Measurements from ENCODE around the gene SPINK13. TPM values are rescaled to one million over a fixed set of nuclear protein-coding genes. Genes with fewer than 3 reads are reported as not detected.

Gene SPINK13
- total and polyA plus RNA-seq, 2 of the 8 experiments (the other 6 are each of a cell fraction or from before 2014, with no cell fraction given): not detected

DNA sequence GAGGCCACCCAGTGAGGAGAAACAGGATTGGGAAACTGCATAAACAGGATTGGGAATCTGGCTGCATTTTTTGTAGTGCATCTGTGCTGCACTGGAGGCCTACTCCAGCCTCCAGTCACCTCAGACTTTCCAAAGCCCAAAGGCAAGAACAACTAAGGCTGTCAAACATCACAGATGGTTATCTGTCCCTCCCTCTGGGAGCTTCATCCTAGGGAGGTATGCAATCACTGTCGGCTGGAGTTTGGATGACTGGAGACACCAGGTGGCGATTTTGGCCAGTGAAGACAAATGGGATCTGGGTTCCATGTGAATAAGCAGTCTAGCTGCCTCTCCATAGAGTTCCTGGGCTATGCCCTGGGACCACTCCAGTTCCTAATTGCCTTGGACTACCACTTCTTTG is 9.3 kb upstream of the SPINK13 start:
- Histone ChIP-seq H3K4me2 (ENCODE audit: insufficient read depth in 1 of 2, low read depth in 2 of 2, low read length in 2 of 2) (no peak overlapping the region), H3K18ac (ENCODE audit: extremely low read depth, low read length) (no peak overlapping the region), H3K4me3 (ENCODE audit: extremely low read depth in 1 of 4, insufficient read depth in 2 of 4, low read depth in 3 of 4, low read length in 4 of 4) (no peak overlapping the region), H4K91ac (replicated peaks; ENCODE audit: insufficient read length, low read length) (no peak overlapping the region), H3K79me1 (ENCODE audit: low read depth, low read length) (no peaks in the 10 kb centered on the region), H3K14ac (ENCODE audit: insufficient read length) (no peak overlapping the region), H2BK120ac (replicated peaks; ENCODE audit: low read depth, low read length) (no peak overlapping the region), H3K9me3 (ENCODE audit: insufficient read depth in 2 of 2, low read depth in 1 of 2, low read length in 1 of 2) (peaks cover 0 to 7% of the 10 kb centered on the region in 2 experiments; a peak in 1 of 4 replicates), H3K4ac (replicated peaks; ENCODE audit: insufficient read length, low read depth, low read length) (no peak overlapping the region), H2BK5ac (ENCODE audit: low read depth, low read length) (no peak overlapping the region), H2BK12ac (ENCODE audit: low read depth, low read length) (no peak overlapping the region), H2BK20ac (ENCODE audit: low read length) (no peak overlapping the region), H4K20me1 (replicated peaks in 1 of 2; ENCODE audit: control insufficient read depth in 1 of 2, insufficient read depth in 2 of 2, low read length in 2 of 2) (no peaks in the 10 kb centered on the region), H3K27ac (ENCODE audit: low read depth, low read length) (no peak overlapping the region), H3K79me2 (ENCODE audit: control insufficient read depth in 1 of 2, insufficient read depth in 2 of 2, low read length in 2 of 2) (no peaks in the 10 kb centered on the region), H4K8ac (ENCODE audit: extremely low read depth, insufficient read depth, low read length) (no peak overlapping the region; the same call in 1 of the 2 replicates), H2BK15ac (ENCODE audit: low read length) (no peak overlapping the region), H3K23me2 (ENCODE audit: low read depth, low read length) (no peaks in the 10 kb centered on the region), H2AFZ (ENCODE audit: low read length) (no peak overlapping the region), H2AK5ac (ENCODE audit: low read depth, low read length) (no peak overlapping the region), H3K36me3 (ENCODE audit: control insufficient read depth in 2 of 4, insufficient read depth in 4 of 4, low read length in 3 of 4) (no peaks in the 10 kb centered on the region), H3K56ac (replicated peaks; ENCODE audit: insufficient read length, low read depth, low read length) (no peak overlapping the region), H3K23ac (ENCODE audit: insufficient read length) (no peak overlapping the region), H3K9ac (replicated peaks in 1 of 4; ENCODE audit: extremely low read depth in 1 of 4, low read depth in 3 of 4, low read length in 3 of 4) (no peak overlapping the region), H3K4me1 (replicated peaks in 1 of 4; ENCODE audit: control insufficient read depth in 3 of 4, insufficient read depth in 4 of 4, low read length in 3 of 4) (no peaks in the 10 kb centered on the region), H3K27me3 (replicated peaks in 1 of 4; ENCODE audit: control insufficient read depth in 3 of 4, extremely low read depth in 1 of 4, insufficient read depth in 3 of 4, low read length in 3 of 4) (no peaks in the 10 kb centered on the region), H4K5ac (ENCODE audit: insufficient read length, low read depth, low read length) (no peak overlapping the region)
- FAIRE-seq (no peak), DNase-seq (ENCODE audit: low read depth in 1 of 2, low spot score in 2 of 2) (no peak)
- 91% methylated on average over 2 of the region's 2 CpGs; no CpG with 5 or more reads in 1 of the 2 experiments for WGBS, 2 experiments (ENCODE audit: extremely low coverage in 1 of 2, insufficient coverage in 1 of 2, insufficient read length in 1 of 2, insufficient replicate concordance in 2 of 2, low coverage in 1 of 2, low lambda C conversion rate in 2 of 2, missing lambda C conversion rate in 1 of 2)
- TF ChIP-seq KDM5A (IDR thresholded peaks at IDR 0.05; ENCODE audit: low read length) (no peak), CBX8 (IDR thresholded peaks at IDR 0.05; ENCODE audit: borderline replicate concordance, low read depth, low read length) (no peak), GABPA (IDR thresholded peaks at IDR 0.05; ENCODE audit: borderline replicate concordance, insufficient read depth, low read length) (no peak), FOSL1 (IDR thresholded peaks at IDR 0.05; ENCODE audit: insufficient read depth, low read depth, low read length) (no peak), CTBP2 (IDR thresholded peaks at IDR 0.05; ENCODE audit: borderline replicate concordance, insufficient read depth, insufficient read length, low read length) (no peak), YY1 (IDR thresholded peaks at IDR 0.05; ENCODE audit: low read depth, low read length) (no peak), RAD21 (IDR thresholded peaks at IDR 0.05 in 1 of 2, conservative IDR thresholded peaks at IDR 0.05 in 1 of 2; ENCODE audit: low read depth in 2 of 2, low read length in 2 of 2) (0 out of 4 replicates have a peak, but pooled peaks of 1 of the 2 experiments have one; percentile 7)
- TF ChIP-seq, protein P1, sequence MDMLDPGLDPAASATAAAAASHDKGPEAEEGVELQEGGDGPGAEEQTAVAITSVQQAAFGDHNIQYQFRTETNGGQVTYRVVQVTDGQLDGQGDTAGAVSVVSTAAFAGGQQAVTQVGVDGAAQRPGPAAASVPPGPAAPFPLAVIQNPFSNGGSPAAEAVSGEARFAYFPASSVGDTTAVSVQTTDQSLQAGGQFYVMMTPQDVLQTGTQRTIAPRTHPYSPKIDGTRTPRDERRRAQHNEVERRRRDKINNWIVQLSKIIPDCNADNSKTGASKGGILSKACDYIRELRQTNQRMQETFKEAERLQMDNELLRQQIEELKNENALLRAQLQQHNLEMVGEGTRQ (IDR thresholded peaks at IDR 0.05; ENCODE audit: low read length): no peak
- TF ChIP-seq, protein P2, sequence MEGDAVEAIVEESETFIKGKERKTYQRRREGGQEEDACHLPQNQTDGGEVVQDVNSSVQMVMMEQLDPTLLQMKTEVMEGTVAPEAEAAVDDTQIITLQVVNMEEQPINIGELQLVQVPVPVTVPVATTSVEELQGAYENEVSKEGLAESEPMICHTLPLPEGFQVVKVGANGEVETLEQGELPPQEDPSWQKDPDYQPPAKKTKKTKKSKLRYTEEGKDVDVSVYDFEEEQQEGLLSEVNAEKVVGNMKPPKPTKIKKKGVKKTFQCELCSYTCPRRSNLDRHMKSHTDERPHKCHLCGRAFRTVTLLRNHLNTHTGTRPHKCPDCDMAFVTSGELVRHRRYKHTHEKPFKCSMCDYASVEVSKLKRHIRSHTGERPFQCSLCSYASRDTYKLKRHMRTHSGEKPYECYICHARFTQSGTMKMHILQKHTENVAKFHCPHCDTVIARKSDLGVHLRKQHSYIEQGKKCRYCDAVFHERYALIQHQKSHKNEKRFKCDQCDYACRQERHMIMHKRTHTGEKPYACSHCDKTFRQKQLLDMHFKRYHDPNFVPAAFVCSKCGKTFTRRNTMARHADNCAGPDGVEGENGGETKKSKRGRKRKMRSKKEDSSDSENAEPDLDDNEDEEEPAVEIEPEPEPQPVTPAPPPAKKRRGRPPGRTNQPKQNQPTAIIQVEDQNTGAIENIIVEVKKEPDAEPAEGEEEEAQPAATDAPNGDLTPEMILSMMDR (IDR thresholded peaks at IDR 0.05; ENCODE audit: control extremely low read depth in 1 of 3, insufficient read depth in 1 of 3, low read depth in 1 of 3, low read length in 3 of 3): peak in 1 of 3 experiments; percentile 4; a peak in 1 of 4 replicates
- POLR2A ChIA-PET (ENCODE audit: partially characterized antibody): no interaction called here
- CTCF ChIA-PET (ENCODE audit: partially characterized antibody): interaction anchor here (0.6 to 2.8 kb wide), 3 partner anchors 80 to 116 kb away, joined by 3 to 9 read pairs (median 6); no protein-coding TSS in a partner anchor
